SK-N-SH (cell line): ENCODE results near the gene ANK2.

Experiments
- CTCF ChIP-seq: fragments of 200-600 bp; sonication (generic); IDR thresholded peaks from 2 replicates; pipeline ENCODE4 v1.6.1; 2017; ENCODE audit warnings: antibody characterized with exemption, mild to moderate bottlenecking, moderate library complexity
- EP300 ChIP-seq, 2 experiments: IDR thresholded peaks; 2 replicates each; pipeline versions ENCODE4 v1.4.0 to v1.6.1; 2012; ENCODE audit warnings: borderline replicate concordance in 1 of 2, low read depth in 1 of 2, low read length in 1 of 2
- EZH2phosphoT487 ChIP-seq: fragments of 200-600 bp; sonication (generic); IDR thresholded peaks from 2 replicates; pipeline ENCODE4 v1.6.1; 2017; ENCODE audit warnings: low read depth, mixed run types, mild to moderate bottlenecking, antibody characterized with exemption, moderate library complexity, borderline replicate concordance
- FOXM1 ChIP-seq: IDR thresholded peaks from 2 replicates; pipeline ENCODE4 v1.4.0; 2012; ENCODE audit warnings: low read depth, mild to moderate bottlenecking
- GATA2 ChIP-seq: sonication (generic); formaldehyde crosslinking; IDR thresholded peaks from 2 replicates; pipeline ENCODE4 v1.5.0; 2020; ENCODE audit warnings: mild to moderate bottlenecking, missing genetic modification reagents
- JUND ChIP-seq: IDR thresholded peaks from 2 replicates; pipeline ENCODE4 v1.4.0; 2012
- MXI1 ChIP-seq: IDR thresholded peaks from 2 replicates; pipeline ENCODE4 v1.6.1; 2012; ENCODE audit warnings: mild to moderate bottlenecking, low read depth, low read length, improper control_type of control experiment
- POLR2AphosphoS5 ChIP-seq: IDR thresholded peaks from 2 replicates; pipeline ENCODE4 v1.6.1; 2012; ENCODE audit warnings: low read depth, low read length
- RAD21 ChIP-seq: IDR thresholded peaks from 2 replicates; pipeline ENCODE4 v1.6.1; 2012; ENCODE audit warnings: mild to moderate bottlenecking, low read length
- TEAD4 ChIP-seq: IDR thresholded peaks from 2 replicates; pipeline ENCODE4 v1.4.0; 2012; ENCODE audit warnings: mild to moderate bottlenecking, borderline replicate concordance; ENCODE audit not compliant: insufficient read depth
- YY1 ChIP-seq: IDR thresholded peaks from 2 replicates; pipeline ENCODE4 v1.4.0; 2012; ENCODE audit warnings: low read depth, mild to moderate bottlenecking
- TF ChIP-seq, protein P1 (sequence below): IDR thresholded peaks from 2 replicates; pipeline ENCODE4 v1.4.0; 2012; ENCODE audit warnings: low read depth
- TF ChIP-seq, protein P2 (sequence below): IDR thresholded peaks from 2 replicates; pipeline ENCODE4; 2012
- TF ChIP-seq, protein P3 (sequence below): IDR thresholded peaks from 2 replicates; pipeline ENCODE4 v1.6.1; 2012; ENCODE audit warnings: mild to moderate bottlenecking, low read depth, low read length, moderate library complexity

GRCh38 chr4:113290666-113291065, 241.2 kb downstream of the ANK2 start:
- TF ChIP-seq YY1 (no peak), FOXM1 (no peak), GATA2 (CRISPR knock-in tag) (no peak), JUND (no peak), CTCF (no peak), POLR2AphosphoS5 (no peak), RAD21 (no peak), EP300 (IDR thresholded peaks at IDR 0.05; ENCODE audit: borderline replicate concordance in 1 of 2, low read depth in 1 of 2, low read length in 1 of 2) (no peak), TEAD4 (no peak), MXI1 (no peak), EZH2phosphoT487 (no peak)
- TF ChIP-seq, protein P1, sequence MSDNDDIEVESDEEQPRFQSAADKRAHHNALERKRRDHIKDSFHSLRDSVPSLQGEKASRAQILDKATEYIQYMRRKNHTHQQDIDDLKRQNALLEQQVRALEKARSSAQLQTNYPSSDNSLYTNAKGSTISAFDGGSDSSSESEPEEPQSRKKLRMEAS, result no peak
- TF ChIP-seq, protein P2, sequence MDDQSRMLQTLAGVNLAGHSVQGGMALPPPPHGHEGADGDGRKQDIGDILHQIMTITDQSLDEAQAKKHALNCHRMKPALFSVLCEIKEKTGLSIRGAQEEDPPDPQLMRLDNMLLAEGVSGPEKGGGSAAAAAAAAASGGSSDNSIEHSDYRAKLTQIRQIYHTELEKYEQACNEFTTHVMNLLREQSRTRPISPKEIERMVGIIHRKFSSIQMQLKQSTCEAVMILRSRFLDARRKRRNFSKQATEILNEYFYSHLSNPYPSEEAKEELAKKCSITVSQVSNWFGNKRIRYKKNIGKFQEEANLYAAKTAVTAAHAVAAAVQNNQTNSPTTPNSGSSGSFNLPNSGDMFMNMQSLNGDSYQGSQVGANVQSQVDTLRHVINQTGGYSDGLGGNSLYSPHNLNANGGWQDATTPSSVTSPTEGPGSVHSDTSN, result no peak
- TF ChIP-seq, protein P3, sequence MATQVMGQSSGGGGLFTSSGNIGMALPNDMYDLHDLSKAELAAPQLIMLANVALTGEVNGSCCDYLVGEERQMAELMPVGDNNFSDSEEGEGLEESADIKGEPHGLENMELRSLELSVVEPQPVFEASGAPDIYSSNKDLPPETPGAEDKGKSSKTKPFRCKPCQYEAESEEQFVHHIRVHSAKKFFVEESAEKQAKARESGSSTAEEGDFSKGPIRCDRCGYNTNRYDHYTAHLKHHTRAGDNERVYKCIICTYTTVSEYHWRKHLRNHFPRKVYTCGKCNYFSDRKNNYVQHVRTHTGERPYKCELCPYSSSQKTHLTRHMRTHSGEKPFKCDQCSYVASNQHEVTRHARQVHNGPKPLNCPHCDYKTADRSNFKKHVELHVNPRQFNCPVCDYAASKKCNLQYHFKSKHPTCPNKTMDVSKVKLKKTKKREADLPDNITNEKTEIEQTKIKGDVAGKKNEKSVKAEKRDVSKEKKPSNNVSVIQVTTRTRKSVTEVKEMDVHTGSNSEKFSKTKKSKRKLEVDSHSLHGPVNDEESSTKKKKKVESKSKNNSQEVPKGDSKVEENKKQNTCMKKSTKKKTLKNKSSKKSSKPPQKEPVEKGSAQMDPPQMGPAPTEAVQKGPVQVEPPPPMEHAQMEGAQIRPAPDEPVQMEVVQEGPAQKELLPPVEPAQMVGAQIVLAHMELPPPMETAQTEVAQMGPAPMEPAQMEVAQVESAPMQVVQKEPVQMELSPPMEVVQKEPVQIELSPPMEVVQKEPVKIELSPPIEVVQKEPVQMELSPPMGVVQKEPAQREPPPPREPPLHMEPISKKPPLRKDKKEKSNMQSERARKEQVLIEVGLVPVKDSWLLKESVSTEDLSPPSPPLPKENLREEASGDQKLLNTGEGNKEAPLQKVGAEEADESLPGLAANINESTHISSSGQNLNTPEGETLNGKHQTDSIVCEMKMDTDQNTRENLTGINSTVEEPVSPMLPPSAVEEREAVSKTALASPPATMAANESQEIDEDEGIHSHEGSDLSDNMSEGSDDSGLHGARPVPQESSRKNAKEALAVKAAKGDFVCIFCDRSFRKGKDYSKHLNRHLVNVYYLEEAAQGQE, result no peak
